Measurements from ENCODE around the gene COA6. TPM values are rescaled to one million over a fixed set of nuclear protein-coding genes. Genes with fewer than 3 reads are reported as not detected.
A peak's percentile ranks its signal among the peaks of the same experiment; 100 is the strongest.

The COA6 gene
- total RNA-seq, 1 donor from 2014 or later: 32.0 TPM

DNA sequence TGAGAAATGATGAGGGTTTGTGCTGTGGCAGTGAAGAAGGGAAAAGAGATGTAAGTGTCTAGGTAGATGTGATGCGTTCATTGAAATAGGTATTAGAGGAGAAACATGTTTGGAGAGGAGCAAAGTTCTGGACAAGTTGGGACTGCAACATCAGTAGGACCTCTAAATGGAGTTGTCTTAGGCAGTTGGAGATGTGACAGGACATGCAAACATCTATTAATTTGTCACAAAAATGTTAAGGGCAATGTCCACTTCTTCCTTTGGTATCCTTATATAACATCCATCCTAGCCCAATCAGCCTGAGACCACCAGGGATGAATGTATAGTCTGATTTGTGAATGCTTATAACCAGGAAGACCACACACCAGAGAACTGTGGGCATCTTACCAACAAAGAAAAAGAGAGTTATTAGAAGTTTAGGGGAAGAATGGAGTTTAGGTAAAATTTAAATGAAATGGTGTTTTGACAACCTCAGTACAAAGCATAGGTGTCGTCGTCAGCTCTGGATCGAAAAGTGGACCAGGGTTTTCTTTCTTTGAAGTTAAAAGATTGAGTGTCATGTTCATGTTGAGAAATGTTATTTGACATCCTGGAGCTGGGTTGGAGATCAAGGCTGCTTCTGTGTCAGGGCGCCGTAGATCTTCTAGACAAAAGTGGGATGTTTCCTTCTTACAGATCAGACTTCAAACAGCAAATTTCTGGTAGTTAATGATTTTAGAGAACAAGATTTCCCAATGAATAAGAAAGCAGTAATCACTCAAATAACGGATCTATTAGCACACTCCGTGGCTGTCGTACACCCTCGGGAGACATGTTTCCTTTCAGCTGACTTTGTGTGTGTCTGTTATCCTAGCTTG lies 8.7 kb downstream of the COA6 start:
- Mint-ChIP-seq H3K9me3 (no peaks in the 10 kb centered on the region), H3K36me3 (ENCODE audit: low read depth) (peaks cover 31% of the 10 kb centered on the region), H3K27me3 (ENCODE audit: low read depth) (no peaks in the 10 kb centered on the region), H3K4me1 (no peaks in the 10 kb centered on the region), H3K27ac (ENCODE audit: unreplicated experiment) (no peak overlapping the region), H3K4me3 (no peak overlapping the region)
- no peak for DNase-seq (ENCODE audit: low read depth, low spot score)
- TF ChIP-seq, protein P1, sequence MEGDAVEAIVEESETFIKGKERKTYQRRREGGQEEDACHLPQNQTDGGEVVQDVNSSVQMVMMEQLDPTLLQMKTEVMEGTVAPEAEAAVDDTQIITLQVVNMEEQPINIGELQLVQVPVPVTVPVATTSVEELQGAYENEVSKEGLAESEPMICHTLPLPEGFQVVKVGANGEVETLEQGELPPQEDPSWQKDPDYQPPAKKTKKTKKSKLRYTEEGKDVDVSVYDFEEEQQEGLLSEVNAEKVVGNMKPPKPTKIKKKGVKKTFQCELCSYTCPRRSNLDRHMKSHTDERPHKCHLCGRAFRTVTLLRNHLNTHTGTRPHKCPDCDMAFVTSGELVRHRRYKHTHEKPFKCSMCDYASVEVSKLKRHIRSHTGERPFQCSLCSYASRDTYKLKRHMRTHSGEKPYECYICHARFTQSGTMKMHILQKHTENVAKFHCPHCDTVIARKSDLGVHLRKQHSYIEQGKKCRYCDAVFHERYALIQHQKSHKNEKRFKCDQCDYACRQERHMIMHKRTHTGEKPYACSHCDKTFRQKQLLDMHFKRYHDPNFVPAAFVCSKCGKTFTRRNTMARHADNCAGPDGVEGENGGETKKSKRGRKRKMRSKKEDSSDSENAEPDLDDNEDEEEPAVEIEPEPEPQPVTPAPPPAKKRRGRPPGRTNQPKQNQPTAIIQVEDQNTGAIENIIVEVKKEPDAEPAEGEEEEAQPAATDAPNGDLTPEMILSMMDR (conservative IDR thresholded peaks at IDR 0.05): no peak

DNA sequence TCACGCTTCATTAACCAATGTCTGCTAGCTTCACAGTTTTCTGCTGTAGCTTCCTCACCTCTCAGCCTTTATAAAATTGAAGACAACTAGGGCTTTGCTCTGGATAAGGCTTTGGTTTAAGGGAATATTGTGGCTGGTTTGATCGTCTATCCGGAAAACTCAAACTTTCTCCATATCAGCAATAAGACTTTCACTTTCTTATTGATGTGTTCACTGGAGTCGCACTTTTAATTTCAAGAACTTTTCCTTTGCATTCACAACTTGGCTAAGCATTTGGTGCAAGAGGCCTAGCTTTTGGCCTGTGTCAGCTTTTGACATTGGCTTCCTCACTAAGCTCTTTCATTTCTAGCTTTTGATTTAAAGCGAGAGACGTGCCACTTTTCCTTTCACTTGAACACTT lies 12.9 kb downstream of the COA6 start:
- TF ChIP-seq, protein P1 (conservative IDR thresholded peaks at IDR 0.05): no peak
- Mint-ChIP-seq H3K27ac (ENCODE audit: unreplicated experiment) (no peak overlapping the region), H3K4me3 (no peak overlapping the region), H3K27me3 (ENCODE audit: low read depth) (no peaks in the 10 kb centered on the region), H3K4me1 (no peaks in the 10 kb centered on the region), H3K36me3 (ENCODE audit: low read depth) (peaks cover 30% of the 10 kb centered on the region), H3K9me3 (no peaks in the 10 kb centered on the region)
- DNase-seq (ENCODE audit: low read depth, low spot score): no peak

DNA sequence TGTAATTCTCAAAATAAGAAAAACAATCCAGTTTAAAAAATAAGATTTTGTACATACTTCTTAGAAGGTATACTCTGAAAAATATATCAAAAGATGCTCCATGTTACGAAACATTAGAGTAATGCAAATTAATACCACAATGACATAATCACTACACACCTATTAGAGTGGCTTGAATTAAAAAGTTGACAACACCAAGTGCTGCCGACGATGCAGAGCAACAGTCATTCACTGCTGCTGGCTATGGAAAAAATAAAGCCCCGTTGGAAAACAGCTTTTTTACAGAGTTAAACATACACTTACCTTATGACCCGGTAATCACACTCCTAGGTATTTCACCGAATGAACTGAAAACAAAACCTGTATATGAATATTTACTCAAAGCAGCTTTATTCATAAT lies 14.8 kb downstream of the COA6 start:
- Mint-ChIP-seq H3K4me1 (no peaks in the 10 kb centered on the region), H3K9me3 (no peaks in the 10 kb centered on the region), H3K36me3 (ENCODE audit: low read depth) (peaks cover 24% of the 10 kb centered on the region), H3K27me3 (ENCODE audit: low read depth) (no peaks in the 10 kb centered on the region), H3K4me3 (no peak overlapping the region), H3K27ac (ENCODE audit: unreplicated experiment) (no peak overlapping the region)
- TF ChIP-seq, protein P1 (conservative IDR thresholded peaks at IDR 0.05): no peak
- no peak for DNase-seq (ENCODE audit: low read depth, low spot score)

DNA sequence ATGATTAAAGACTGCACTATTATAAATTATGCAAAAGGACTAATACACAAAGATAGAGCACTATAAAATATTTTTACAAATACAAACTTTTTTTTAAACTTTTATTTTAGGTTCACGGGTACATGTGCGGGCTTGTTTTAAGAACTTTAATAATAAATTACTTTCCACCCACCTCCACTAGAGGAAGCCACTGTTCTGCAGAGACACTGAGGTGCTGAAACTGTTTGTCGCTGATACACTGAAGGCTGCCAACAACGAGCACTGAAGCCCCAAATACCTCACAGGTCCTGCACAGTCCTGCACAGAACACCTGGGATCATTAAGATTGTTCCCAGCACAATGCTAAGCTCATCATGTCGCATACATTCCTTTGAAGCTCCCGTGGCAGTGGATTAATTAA lies 19.9 kb downstream of the COA6 start:
- H3K27me3 Mint-ChIP-seq (ENCODE audit: low read depth): no peaks in the 10 kb centered on the region
- peaks cover 11% of the 10 kb centered on the region for H3K36me3 Mint-ChIP-seq (ENCODE audit: low read depth)
- DNase-seq (ENCODE audit: low read depth, low spot score): no peak
- H3K27ac Mint-ChIP-seq (ENCODE audit: unreplicated experiment): no peak overlapping the region
- H3K9me3 Mint-ChIP-seq: no peaks in the 10 kb centered on the region
- TF ChIP-seq, protein P1 (conservative IDR thresholded peaks at IDR 0.05): no peak
- no peaks in the 10 kb centered on the region for H3K4me1 Mint-ChIP-seq
- H3K4me3 Mint-ChIP-seq: no peak overlapping the region

DNA sequence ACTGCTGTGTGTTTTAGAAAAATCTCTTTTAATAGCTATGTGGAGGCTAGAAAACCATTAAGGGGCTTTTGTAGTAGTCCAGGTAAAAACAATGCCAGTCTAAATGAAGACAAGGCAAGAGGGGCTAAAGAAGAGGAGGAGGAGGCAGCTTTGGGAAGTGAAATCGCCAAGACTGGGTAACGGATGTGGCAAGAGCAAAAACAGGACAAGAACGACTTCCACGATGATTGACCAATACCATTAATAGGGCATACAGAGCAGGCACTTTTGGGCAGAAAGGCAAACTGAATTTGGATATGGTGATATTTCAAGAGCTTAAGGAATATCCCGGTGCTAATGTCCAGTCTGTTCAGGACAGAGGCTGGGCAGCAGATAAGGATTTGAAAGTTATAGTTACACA lies 22.0 kb downstream of the COA6 start:
- no peak for DNase-seq (ENCODE audit: low read depth, low spot score)
- Mint-ChIP-seq H3K4me1 (no peaks in the 10 kb centered on the region), H3K9me3 (no peaks in the 10 kb centered on the region), H3K27me3 (ENCODE audit: low read depth) (no peaks in the 10 kb centered on the region), H3K27ac (ENCODE audit: unreplicated experiment) (peak overlapping the region; percentile 1), H3K4me3 (no peak overlapping the region), H3K36me3 (ENCODE audit: low read depth) (peaks cover 2% of the 10 kb centered on the region)
- TF ChIP-seq, protein P1 (conservative IDR thresholded peaks at IDR 0.05): no peak

Data from neural crest cell (in vitro differentiated cells).